22Rv1 (cell line): Measurements from ENCODE around the gene RNF130.
A peak's percentile ranks its signal among the peaks of the same experiment; 100 is the strongest.
"Not testable (repeated sequence)": the region's sequence is repeated elsewhere in the genome, so short reads cannot be mapped to it uniquely, and the experiment has no call there.

Experiments
- H3K27ac ChIP-seq: fragments of 450-650 bp; 2 replicates; pipeline ENCODE4 v1.5.1; 2017
- ZFX ChIP-seq: fragments of 450-650 bp; IDR thresholded peaks from 2 replicates; pipeline ENCODE4 v1.6.1; 2017; ENCODE audit warnings: antibody characterized with exemption, borderline replicate concordance
- TF ChIP-seq, protein P1 (sequence below): fragments of 450-650 bp; IDR thresholded peaks from 2 replicates; pipeline ENCODE4 v1.5.1; 2017; ENCODE audit warnings: mild to moderate bottlenecking

RNF130 gene

DNA sequence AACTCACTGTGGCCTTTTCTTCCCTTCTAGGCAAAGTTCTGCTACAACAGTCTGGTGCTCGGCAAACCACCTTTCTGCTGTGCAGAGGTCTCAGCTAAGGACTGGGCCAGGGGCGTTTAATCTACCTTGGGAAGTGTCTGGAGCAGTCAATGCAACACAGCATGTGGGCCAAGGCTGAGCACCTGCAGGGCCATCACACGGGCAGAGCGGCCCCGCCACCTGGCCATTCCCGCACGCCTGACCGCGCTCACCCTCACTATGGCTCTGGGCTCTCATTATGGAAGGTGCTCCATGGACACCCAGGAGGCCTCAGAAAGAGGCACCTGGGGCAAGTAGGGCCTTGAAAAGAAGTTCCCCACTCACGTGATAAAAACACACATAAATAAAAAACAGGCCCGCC, 98.2 kb downstream of the RNF130 start:
- no peak for TF ChIP-seq ZFX
- TF ChIP-seq, protein P1, sequence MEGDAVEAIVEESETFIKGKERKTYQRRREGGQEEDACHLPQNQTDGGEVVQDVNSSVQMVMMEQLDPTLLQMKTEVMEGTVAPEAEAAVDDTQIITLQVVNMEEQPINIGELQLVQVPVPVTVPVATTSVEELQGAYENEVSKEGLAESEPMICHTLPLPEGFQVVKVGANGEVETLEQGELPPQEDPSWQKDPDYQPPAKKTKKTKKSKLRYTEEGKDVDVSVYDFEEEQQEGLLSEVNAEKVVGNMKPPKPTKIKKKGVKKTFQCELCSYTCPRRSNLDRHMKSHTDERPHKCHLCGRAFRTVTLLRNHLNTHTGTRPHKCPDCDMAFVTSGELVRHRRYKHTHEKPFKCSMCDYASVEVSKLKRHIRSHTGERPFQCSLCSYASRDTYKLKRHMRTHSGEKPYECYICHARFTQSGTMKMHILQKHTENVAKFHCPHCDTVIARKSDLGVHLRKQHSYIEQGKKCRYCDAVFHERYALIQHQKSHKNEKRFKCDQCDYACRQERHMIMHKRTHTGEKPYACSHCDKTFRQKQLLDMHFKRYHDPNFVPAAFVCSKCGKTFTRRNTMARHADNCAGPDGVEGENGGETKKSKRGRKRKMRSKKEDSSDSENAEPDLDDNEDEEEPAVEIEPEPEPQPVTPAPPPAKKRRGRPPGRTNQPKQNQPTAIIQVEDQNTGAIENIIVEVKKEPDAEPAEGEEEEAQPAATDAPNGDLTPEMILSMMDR, result no peak
- no peak overlapping the region for H3K27ac ChIP-seq

DNA sequence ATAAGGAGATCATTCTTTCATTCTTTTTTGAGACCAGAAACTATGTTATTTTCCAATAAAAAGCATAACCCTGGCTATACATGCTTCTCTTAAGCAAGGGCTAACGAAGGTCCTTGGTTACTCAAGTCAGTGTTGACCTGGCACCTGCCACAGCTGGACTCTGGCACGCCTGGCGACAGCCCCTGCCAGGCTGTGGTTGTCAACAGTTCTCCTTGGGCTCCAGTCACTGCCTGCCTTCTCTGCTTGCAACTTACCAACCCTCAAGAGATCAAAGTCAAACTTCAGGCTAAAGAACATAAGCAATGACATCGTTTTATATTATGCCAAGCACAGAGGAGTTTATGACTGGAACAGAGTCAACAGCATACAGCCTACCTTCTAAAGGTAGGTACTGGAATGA, 102.4 kb downstream of the RNF130 start:
- no peak overlapping the region for H3K27ac ChIP-seq
- TF ChIP-seq, protein P1, result no peak
- no peak for TF ChIP-seq ZFX

DNA sequence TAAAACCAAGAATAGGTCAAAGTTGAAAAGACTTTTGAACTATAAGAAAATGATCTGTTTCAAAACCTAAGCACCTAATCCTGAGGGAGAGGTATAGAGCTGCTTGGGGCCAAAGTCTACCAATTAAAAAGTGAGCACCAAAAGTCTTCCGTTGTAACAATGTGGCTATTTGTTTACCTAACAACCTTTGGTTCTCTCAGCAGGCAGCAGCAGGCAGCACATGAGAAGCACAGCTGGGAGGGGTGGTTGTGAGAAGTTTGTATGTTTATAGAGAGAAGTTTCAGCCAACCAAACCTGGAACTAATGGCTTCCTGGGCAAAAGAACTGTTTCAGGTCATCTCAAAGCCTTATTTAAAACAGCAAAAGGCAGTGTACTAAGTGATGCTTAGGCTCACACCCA, 104.1 kb downstream of the RNF130 start:
- TF ChIP-seq, protein P1, result no peak
- no peak for TF ChIP-seq ZFX
- H3K27ac ChIP-seq, result peak overlapping the region; percentile 56

DNA sequence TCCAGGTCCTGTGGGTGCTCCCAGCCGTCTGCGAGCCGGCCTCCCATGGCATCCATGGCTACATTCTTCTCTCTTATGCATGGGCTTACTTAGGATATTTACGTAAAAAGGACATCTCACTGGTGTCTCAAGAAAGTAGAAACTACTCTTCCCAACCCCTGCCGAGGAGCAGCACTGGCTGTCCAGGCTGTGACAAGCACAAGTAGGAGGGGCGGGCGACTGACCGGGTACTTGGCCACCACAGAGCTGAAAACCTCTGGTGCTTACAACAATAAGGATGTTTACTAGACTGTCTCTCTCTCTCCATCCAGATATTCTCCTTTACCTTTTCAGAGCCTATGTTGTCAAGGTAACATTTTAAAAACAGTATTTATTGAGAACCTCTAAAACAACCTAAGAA, 107.5 kb downstream of the RNF130 start:
- no peak overlapping the region for H3K27ac ChIP-seq
- no peak for TF ChIP-seq ZFX
- TF ChIP-seq, protein P1, result no peak

DNA sequence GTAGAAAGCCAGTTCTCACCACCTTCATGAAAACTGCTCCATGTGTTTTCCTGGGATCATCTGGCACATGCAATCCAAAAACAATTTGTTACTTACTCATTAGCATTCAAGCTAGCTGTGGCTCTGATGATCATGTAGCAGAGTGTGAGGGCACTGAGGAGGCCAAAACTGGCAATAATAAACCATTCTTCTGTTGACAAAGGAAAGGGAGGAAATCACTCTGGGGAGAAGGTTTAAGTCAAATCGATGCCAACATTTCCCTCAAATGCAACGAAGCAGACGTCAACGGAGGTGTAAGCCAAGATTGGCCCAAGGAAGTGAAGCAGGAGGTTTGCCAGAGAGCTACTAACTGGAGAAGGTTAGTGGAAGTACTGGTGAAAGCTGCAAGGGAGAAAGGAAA, 108.2 kb downstream of the RNF130 start:
- no peak overlapping the region for H3K27ac ChIP-seq

DNA sequence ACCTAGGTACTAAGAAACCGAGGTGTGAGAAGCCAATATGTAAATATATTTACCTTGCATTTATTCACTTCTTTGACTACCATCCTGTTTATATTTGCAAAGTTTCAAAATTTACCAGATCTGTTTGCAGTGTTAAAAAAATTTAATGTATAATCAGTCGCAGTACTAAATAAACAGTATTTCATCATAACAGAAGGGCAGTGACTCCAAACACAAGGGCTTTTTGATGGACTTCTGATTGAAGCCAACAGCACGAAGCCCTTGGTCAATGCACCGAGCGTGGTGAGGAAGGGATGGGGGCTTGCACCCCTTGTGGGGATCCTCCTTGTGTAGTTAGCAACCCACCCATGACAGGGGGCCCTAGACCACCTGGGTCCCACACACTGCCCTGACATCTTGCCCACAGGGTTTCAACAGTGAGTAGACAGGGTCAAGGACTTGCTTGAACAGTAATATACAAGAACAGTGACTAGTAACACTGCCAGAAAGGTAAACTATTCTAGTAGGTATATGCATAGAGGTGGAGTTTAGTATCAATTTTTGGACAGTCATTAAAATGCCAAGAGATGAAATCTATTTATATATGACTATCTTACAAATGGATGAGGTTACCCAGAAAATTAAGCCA, 111.2 kb downstream of the RNF130 start:
- TF ChIP-seq, protein P1, result no peak
- TF ChIP-seq ZFX, result no peak
- no peak overlapping the region for H3K27ac ChIP-seq

More for the DNA sequence above, 108.2 kb downstream of the RNF130 start:
- no peak for TF ChIP-seq ZFX
- TF ChIP-seq, protein P1, result no peak

DNA sequence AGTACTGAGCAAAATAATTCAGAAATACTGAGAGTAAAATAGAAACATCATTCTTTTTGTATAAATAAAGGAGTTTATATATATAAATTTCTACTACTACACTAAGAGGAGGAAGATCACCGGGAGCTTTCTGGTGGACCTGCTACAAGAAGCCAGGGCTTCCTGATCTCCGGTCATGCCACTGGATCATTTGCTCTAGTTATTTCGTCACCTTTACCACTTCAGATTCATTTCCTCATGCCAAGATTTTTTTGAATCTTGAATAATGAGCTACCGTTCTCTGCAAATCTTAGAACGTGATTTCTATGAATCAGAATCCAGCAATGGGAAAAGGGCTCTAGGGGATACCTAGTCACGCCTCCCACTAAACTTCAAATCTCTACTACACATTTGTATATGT, 111.9 kb downstream of the RNF130 start:
- TF ChIP-seq, protein P1, result no peak
- TF ChIP-seq ZFX, result no peak

DNA sequence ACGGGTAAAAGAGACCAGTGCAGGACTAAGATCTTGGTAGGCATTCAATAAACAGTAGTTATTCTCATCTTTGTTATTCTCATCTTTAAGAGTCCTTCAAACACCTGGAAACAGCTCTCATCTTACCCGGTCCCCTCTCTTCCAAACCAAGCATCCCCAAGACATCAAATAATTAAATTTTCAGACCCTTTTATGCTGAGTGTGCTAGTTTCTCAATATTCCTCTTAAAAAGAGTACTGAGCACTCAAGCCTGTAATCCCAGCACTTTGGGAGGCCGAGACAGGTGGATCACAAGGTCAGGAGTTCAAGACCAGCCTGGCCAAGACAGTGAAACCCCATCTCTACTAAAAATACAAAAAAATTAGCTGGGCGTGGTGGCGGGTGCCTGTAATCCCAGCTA, 112.4 kb downstream of the RNF130 start:
- not testable (repeated sequence) for H3K27ac ChIP-seq

More for the DNA sequence above, 111.9 kb downstream of the RNF130 start:
- no peak overlapping the region for H3K27ac ChIP-seq
